Smooth muscle cell of trachea (primary cell): Measurements from ENCODE around the gene PGAM2. TPM values are rescaled to one million over a fixed set of nuclear protein-coding genes. Genes with fewer than 3 reads are reported as not detected.

Experiments used
- total RNA-seq: library from RNA; depleted of rRNA; stranded (reverse); fragments of >200 nt; gene quantifications from 2 replicates; pipeline ENCODE4 v1.2.1, GENCODE V29; 2014

Gene PGAM2
- 0.17 and 0.29 TPM in 2 replicates for total RNA-seq

DNA sequence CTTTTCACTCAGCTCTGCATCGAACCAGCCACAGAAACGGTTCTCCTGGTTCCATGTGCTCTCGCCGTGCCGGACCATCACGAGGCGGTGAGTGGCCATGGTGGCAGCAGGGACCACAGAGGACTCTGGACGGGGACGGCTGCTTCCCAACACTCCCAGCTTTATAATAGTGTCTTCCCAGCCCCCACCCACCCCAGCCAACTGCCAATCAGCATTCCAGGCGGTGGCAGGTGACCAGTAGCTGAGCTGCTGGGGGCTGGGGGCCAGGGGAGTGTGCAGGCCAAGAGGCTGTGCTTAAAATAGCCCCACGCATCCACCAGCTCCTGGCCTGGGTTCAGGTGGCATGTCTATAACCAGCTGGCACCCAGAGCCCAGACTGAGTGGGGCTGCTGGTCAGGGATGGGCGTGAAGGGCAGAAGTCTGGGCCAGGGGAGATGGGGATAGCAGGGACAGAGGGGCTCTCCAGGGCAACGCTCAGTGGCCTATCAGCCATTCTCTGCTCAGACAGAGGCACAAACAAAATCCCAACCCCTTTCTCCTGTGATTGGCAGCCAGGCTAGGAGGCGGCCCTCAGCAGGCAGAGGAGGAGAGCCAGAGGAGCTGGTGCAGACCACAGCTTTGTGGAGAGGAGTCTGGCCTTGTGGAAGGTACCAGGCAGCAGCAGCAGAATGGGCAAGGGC, at the start of gene PGAM2:
TSS of gene PGAM2 (minus strand) at position 137 of the 680 bp plus-strand sequence. CDS start at position 99, 38 bp downstream.

DNA sequence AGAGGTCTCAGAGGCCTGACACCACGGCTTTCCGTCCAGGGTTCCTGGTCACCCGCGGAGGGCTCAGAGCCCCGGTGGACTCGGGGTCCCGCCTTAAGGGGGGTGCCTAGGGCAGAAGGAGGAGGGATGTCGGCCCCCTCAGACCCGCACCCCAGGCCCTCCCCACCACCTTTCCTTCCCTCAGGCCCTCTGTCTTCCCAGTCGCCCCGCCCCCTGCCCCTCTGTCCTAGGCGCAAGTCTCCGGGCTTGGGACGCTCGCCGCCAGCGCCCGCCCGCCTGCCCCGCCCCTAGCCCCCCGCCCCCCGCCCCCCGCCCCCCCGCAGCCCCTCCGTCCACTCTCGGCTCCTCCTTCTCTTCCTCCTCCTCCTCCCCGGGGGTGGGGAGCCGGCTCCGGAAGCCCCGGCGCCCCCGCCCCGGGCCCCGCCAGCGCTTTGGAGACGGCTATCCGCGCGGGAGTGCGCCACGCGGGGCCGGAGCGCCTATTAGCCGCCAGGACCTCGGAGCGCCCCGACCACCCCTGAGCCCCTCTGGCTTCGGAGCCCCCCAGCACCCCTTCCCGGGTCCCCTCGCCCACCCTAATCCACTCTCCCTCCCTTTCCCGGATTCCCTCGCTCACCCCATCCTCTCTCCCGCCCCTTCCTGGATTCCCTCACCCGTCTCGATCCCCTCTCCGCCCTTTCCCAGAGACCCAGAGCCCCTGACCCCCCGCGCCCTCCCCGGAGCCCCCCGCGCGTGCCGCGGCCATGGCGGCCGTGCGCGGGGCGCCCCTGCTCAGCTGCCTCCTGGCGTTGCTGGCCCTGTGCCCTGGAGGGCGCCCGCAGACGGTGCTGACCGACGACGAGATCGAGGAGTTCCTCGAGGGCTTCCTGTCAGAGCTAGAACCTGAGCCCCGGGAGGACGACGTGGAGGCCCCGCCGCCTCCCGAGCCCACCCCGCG, 38.8 kb upstream of the PGAM2 start, which contains the start of gene AEBP1:
TSS of gene AEBP1 (plus strand) at position 423 of the 937 bp plus-strand sequence. CDS start at position 744, 321 bp downstream.

DNA sequence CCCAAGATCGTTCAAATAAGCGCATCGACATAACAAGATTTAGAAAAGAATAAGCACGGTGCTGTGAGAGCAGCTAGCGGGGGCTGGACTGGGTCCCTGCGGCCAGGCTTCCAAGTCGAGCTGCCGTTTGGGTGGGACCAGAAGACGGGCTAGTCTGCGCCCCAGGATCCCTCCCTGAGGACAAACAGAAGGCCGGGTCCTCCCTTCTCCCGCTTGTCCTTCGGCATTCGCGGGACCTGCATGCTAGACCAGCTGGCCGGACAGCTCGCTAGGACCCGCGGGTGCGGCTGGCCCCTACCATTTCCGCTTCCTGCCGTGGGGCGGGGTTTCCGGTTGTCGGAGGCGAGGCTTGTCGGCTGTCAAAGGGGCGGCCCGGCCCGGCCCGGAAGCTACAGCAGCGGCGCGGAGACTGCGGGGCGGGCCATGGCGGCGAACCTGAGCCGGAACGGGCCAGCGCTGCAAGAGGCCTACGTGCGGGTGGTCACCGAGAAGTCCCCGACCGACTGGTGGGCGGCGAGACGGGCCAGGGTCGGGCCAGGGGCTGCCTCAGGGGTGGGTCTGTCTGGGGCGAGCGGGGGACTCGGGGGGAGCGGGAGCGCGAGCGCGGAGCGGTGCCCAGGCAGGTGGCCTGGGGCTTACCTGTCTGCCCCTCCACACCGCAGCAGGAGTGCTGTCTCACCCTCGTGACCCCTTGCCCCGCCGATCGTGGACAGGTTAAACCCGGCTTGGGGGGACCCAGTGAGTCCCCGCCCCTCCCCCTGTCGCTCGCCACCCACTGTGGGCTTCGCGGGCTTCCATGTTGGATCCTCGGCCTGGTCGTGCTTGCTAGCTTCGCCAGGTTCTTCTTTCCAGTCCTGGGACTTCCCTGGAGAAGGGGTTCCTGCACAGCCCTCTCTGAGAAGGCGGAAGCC, 20.8 kb downstream of the PGAM2 start, which contains the start of gene DBNL:
TSS of gene DBNL (plus strand) at position 388 of the 911 bp plus-strand sequence. CDS start at position 424, 36 bp downstream.

Other genes starting within 250 kb of the PGAM2 start
- 100 and 122 TPM in 2 replicates for gene MRPS24, start 196.1 kb downstream of the PGAM2 start, total RNA-seq
- 33.7 and 44.0 TPM in 2 replicates for gene URGCP, start 159.0 kb downstream of the PGAM2 start, total RNA-seq
- 8.0 and 17.4 TPM in 2 replicates for gene UBE2D4, start 139.1 kb downstream of the PGAM2 start, total RNA-seq
- not detected in 2 replicates for gene SPDYE1, start 67.7 kb downstream of the PGAM2 start, total RNA-seq
- gene DBNL, start 20.9 kb downstream of the PGAM2 start, total RNA-seq = 138 and 176 TPM in 2 replicates
- gene POLM, start 17.0 kb upstream of the PGAM2 start, total RNA-seq = 17.0 and 19.5 TPM in 2 replicates
- gene AEBP1, start 38.8 kb upstream of the PGAM2 start, total RNA-seq = 132 and 145 TPM in 2 replicates
- gene POLD2, start 58.0 kb upstream of the PGAM2 start, total RNA-seq = 95.4 and 124 TPM in 2 replicates
- not detected in 2 replicates for gene MYL7, start 75.8 kb upstream of the PGAM2 start, total RNA-seq
- gene GCK, start 123.9 kb upstream of the PGAM2 start, total RNA-seq = 1.5 and 2.2 TPM in 2 replicates
- 88.7 and 93.5 TPM in 2 replicates for gene YKT6, start 135.4 kb upstream of the PGAM2 start, total RNA-seq